Measurements from ENCODE around the gene PON2.

Gene PON2

GRCh38 chr7:95430864-95431263, 4.0 kb downstream of the PON2 start:
- H3K4me3 ChIP-seq (ENCODE audit: low read length), result no peak overlapping the region
- no peak for TF ChIP-seq CTCF (conservative IDR thresholded peaks at IDR 0.05; ENCODE audit: low read length)
- DNase-seq (ENCODE audit: low read depth), result no peak

GRCh38 chr7:95429241-95429990, 5.4 kb downstream of the PON2 start:
- no peak for TF ChIP-seq CTCF (conservative IDR thresholded peaks at IDR 0.05; ENCODE audit: low read length)
- no peak for DNase-seq (ENCODE audit: low read depth)
- no peak overlapping the region for H3K4me3 ChIP-seq (ENCODE audit: low read length)

GRCh38 chr7:95427914-95428516, 6.8 kb downstream of the PON2 start:
- no peak for DNase-seq (ENCODE audit: low read depth)
- TF ChIP-seq CTCF (conservative IDR thresholded peaks at IDR 0.05; ENCODE audit: low read length), result no peak
- no peak overlapping the region for H3K4me3 ChIP-seq (ENCODE audit: low read length)

GRCh38 chr7:95427166-95427565, 7.7 kb downstream of the PON2 start:
- H3K4me3 ChIP-seq (ENCODE audit: low read length), result no peak overlapping the region
- no peak for DNase-seq (ENCODE audit: low read depth)
- no peak for TF ChIP-seq CTCF (conservative IDR thresholded peaks at IDR 0.05; ENCODE audit: low read length)

DNA sequence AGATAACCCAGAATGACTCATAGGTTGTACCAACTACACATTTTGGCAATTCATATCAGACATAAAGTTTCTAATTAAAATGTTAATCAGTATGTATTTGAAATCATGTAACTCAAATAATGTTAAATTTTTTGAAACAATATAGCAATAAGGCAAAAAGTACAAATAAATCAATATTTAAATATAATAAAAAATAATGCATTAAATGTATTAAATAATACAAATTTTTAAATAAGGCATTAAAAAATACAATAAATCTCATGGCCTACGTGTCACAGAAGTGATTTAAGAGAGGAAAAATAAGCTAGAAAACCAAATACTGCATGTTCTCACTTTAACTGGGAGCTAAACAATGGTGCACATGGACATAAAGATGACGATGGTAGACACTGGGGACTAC, 9.1 kb downstream of the PON2 start:
- H3K4me3 ChIP-seq (ENCODE audit: low read length), result no peak overlapping the region
- no peak for TF ChIP-seq CTCF (conservative IDR thresholded peaks at IDR 0.05; ENCODE audit: low read length)
- no peak for DNase-seq (ENCODE audit: low read depth)

DNA sequence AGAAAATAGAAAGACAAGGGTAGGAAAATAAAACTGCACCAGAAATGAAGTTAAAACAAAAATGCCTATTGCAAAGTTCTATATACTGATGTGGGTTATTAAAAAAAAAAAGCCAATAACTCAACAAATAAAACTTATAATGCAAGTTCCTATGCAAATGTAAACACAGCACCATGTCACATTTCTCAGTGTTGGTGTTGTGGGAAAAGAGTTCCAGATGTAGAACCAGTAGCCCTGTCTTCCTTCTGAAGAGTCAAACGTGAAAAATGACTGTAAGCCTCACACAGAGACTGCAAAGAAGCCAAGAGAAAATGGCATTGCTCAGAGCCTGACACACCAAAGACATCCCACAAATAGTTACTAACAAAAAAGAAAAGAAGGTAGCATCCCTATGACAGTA, 10.1 kb downstream of the PON2 start:
- H3K4me3 ChIP-seq (ENCODE audit: low read length), result no peak overlapping the region
- no peak for TF ChIP-seq CTCF (conservative IDR thresholded peaks at IDR 0.05; ENCODE audit: low read length)
- peak; percentile 25 for DNase-seq (ENCODE audit: low read depth)

- no peak for TF ChIP-seq CTCF (conservative IDR thresholded peaks at IDR 0.05; ENCODE audit: low read length)
- no peak for DNase-seq (ENCODE audit: low read depth)
- no peak overlapping the region for H3K4me3 ChIP-seq (ENCODE audit: low read length)
These were observed 12.9 kb downstream of the PON2 start for GRCh38 chr7:95421847-95422444.

All from AG10803 (cell line).